WI38 (cell line): Measurements from ENCODE around the gene DNAH10.

ENCODE experiments used
- H3K4me3 ChIP-seq: 2 replicates; pipeline ENCODE4 v1.5.1; 2011; ENCODE audit warnings: low read depth, mild to moderate bottlenecking, control low read depth, low read length
- TF ChIP-seq, protein P1 (sequence below): IDR thresholded peaks from 2 replicates; pipeline ENCODE4 v1.5.1; 2012; ENCODE audit warnings: low read depth, mild to moderate bottlenecking, control low read depth, low read length

The DNAH10 gene

GRCh38 chr12:123807670-123808069 lies 45.6 kb downstream of the DNAH10 start:
- no peak overlapping the region for H3K4me3 ChIP-seq
- TF ChIP-seq, protein P1, sequence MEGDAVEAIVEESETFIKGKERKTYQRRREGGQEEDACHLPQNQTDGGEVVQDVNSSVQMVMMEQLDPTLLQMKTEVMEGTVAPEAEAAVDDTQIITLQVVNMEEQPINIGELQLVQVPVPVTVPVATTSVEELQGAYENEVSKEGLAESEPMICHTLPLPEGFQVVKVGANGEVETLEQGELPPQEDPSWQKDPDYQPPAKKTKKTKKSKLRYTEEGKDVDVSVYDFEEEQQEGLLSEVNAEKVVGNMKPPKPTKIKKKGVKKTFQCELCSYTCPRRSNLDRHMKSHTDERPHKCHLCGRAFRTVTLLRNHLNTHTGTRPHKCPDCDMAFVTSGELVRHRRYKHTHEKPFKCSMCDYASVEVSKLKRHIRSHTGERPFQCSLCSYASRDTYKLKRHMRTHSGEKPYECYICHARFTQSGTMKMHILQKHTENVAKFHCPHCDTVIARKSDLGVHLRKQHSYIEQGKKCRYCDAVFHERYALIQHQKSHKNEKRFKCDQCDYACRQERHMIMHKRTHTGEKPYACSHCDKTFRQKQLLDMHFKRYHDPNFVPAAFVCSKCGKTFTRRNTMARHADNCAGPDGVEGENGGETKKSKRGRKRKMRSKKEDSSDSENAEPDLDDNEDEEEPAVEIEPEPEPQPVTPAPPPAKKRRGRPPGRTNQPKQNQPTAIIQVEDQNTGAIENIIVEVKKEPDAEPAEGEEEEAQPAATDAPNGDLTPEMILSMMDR, result no peak

- H3K4me3 ChIP-seq, result no peak overlapping the region
- TF ChIP-seq, protein P1, result peak; percentile 28; the same call in 1 of the 2 replicates
These were observed 46.1 kb downstream of the DNAH10 start for GRCh38 chr12:123808167-123808566.

GRCh38 chr12:123813349-123813748 lies 51.2 kb downstream of the DNAH10 start:
- H3K4me3 ChIP-seq, result no peak overlapping the region
- TF ChIP-seq, protein P1, result no peak

GRCh38 chr12:123815968-123816367 lies 53.9 kb downstream of the DNAH10 start:
- no peak overlapping the region for H3K4me3 ChIP-seq
- TF ChIP-seq, protein P1, result no peak

GRCh38 chr12:123816896-123817537 lies 54.9 kb downstream of the DNAH10 start:
- H3K4me3 ChIP-seq, result no peak overlapping the region
- TF ChIP-seq, protein P1, result no peak

- no peak overlapping the region for H3K4me3 ChIP-seq
- TF ChIP-seq, protein P1, result no peak
These were observed 60.7 kb downstream of the DNAH10 start for GRCh38 chr12:123822804-123823203.

- TF ChIP-seq, protein P1, result no peak
These were observed 66.0 kb downstream of the DNAH10 start for GRCh38 chr12:123828120-123828519.

More at GRCh38 chr12:123828120-123828519, 66.0 kb downstream of the DNAH10 start:
- no peak overlapping the region for H3K4me3 ChIP-seq
